ENCODE measurements around the gene GARNL3. TPM values are rescaled to one million over a fixed set of nuclear protein-coding genes. Genes with fewer than 3 reads are reported as not detected.
A peak's percentile ranks its signal among the peaks of the same experiment; 100 is the strongest.

GARNL3 gene
- total RNA-seq, 8 experiments from 2014 or later, result 1.0 to 21.8 (median 15.9) TPM

DNA sequence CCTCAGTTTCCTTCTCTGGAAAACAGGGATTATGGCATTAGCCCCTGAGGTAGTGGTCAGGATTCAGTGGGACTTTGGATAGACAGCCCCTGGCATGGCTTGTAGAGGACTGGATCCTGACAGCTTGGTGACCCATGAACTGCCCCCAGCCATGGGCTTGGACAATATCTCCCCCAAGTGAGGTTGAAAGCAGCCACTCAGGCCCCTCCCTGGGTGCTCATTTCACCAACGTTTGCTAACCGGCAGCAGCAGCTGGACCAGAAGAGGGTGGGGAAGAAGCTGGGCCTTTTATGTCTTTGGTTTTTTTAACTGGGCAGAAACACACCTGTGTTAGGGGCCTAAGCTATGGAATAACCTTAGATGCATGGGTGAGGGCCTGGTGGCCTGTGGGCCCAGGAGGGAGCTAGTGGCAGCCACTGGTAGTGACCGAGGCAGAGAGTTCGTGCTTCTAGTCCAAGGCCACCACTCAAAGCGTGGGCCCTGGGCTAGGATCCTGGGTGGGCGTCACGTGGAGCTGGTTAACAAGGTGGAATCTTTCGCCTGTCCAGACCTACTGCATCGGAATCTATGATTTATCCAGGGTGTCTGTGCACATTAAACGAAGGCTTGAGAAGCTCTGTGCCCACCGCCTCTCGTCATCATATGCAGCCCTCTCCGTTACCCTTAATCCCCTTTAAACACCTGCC lies 134.3 kb downstream of the GARNL3 start:
- Histone ChIP-seq H3K4me1 (replicated peaks in 1 of 2) (peaks cover 5 to 7% of the 10 kb centered on the region in 2 donors), H3K27ac (no peak overlapping the region), H3K4me3 (peak overlapping the region in 1 of 5 donors; percentile 76)
- WGBS, 10 experiments, result 0 to 100% (median 91%) methylated on average over 1 to 10 of the region's 13 CpGs; no CpG with 5 or more reads in 2 of the 10 experiments
- in situ Hi-C loops (cut with MboI; ENCODE audit: low pct_unique_long_range_greater_than_20kb in 2 of 9, low sequenced_read_pairs in 9 of 9, unreplicated experiment in 9 of 9), result loop anchor here in 2 of 9 experiments (25.0 kb wide), 2 partner anchors 162 to 187 kb away; no protein-coding TSS in a partner anchor
- ATAC-seq (replicated peaks in 6 of 8), result no peak

GRCh38 chr9:127399736-127400269 lies 135.2 kb downstream of the GARNL3 start:
- H3K4me3 ChIP-seq, result no peak overlapping the region
- H3K4me1 ChIP-seq (replicated peaks in 1 of 2), result peaks cover 5 to 7% of the 10 kb centered on the region in 2 donors
- ATAC-seq (replicated peaks in 6 of 8), result no peak
- in situ Hi-C loops (cut with MboI; ENCODE audit: low pct_unique_long_range_greater_than_20kb in 2 of 9, low sequenced_read_pairs in 9 of 9, unreplicated experiment in 9 of 9), result loop anchor here in 2 of 9 experiments (25.0 kb wide), 2 partner anchors 163 to 188 kb away; no protein-coding TSS in a partner anchor
- WGBS, 10 experiments, result 89 to 92% methylated on average over 3 to 7 of the region's 14 CpGs; no CpG with 5 or more reads in 8 of the 10 experiments
- no peak overlapping the region for H3K27ac ChIP-seq

GRCh38 chr9:127402401-127403090 lies 138.0 kb downstream of the GARNL3 start:
- in situ Hi-C loops (cut with MboI; ENCODE audit: low pct_unique_long_range_greater_than_20kb in 2 of 9, low sequenced_read_pairs in 9 of 9, unreplicated experiment in 9 of 9), result no loop called here
- ATAC-seq (replicated peaks in 6 of 8), result no peak

DNA sequence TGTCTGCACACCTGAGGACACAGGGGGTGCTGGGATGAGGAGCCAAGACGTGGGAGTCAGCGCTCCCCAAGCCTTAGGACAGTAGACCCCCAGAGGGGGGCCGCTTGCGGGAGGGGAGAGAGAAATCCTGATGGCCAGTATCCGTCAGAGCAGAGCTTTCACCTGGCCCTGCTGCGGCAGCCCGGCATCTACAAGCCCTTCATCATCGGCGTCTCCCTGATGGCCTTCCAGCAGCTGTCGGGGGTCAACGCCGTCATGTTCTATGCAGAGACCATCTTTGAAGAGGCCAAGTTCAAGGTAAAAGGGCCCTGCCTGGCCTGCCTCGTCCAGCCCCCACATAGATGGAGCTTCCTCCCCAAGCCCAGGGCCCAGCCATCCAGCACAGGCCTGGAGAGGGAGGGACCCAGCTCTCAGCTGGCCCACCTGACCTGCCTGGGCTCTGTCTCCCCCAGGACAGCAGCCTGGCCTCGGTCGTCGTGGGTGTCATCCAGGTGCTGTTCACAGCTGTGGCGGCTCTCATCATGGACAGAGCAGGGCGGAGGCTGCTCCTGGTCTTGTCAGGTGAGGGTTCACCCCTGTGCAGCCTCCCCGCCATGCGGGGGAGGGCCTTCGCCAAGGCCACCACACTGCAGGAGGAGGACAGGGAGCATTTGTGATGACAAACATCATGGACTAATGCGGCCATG lies 139.1 kb downstream of the GARNL3 start:
- no peak for ATAC-seq (replicated peaks in 6 of 8)
- no peak overlapping the region for H3K4me3 ChIP-seq
- WGBS, 10 experiments, result 80 to 86% methylated on average over 2 to 7 of the region's 22 CpGs; no CpG with 5 or more reads in 8 of the 10 experiments
- peaks cover under 1 to 1% of the 10 kb centered on the region in 2 donors for H3K4me1 ChIP-seq (replicated peaks in 1 of 2)
- no peak overlapping the region for H3K27ac ChIP-seq
- in situ Hi-C loops (cut with MboI; ENCODE audit: low pct_unique_long_range_greater_than_20kb in 2 of 9, low sequenced_read_pairs in 9 of 9, unreplicated experiment in 9 of 9), result no loop called here

More at GRCh38 chr9:127402401-127403090, 138.0 kb downstream of the GARNL3 start:
- no peak overlapping the region for H3K27ac ChIP-seq
- 60 to 100% (median 80%) methylated on average over 1 to 6 of the region's 18 CpGs; no CpG with 5 or more reads in 5 of the 10 experiments for WGBS, 10 experiments
- peaks cover 5 to 7% of the 10 kb centered on the region in 2 donors for H3K4me1 ChIP-seq (replicated peaks in 1 of 2)
- H3K4me3 ChIP-seq, result no peak overlapping the region

DNA sequence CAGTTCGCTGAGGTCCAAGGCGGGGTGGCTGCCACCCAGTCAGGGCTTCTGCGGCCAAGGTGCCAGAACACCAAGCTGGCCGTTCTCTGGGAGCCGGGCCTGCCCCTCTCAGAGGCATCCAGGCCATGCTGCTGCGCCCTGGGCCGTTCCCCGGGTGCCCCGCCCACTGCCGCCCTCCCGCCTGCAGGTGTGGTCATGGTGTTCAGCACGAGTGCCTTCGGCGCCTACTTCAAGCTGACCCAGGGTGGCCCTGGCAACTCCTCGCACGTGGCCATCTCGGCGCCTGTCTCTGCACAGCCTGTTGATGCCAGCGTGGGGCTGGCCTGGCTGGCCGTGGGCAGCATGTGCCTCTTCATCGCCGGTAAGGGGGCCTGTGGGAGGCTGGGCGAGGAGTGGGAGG lies 140.1 kb downstream of the GARNL3 start:
- H3K4me3 ChIP-seq, result no peak overlapping the region
- no peak for ATAC-seq (replicated peaks in 6 of 8)
- 100% methylated on average over 1 of the region's 23 CpGs; no CpG with 5 or more reads in 9 of the 10 experiments for WGBS, 10 experiments
- H3K27ac ChIP-seq, result no peak overlapping the region
- in situ Hi-C loops (cut with MboI; ENCODE audit: low pct_unique_long_range_greater_than_20kb in 2 of 9, low sequenced_read_pairs in 9 of 9, unreplicated experiment in 9 of 9), result no loop called here
- no peaks in the 10 kb centered on the region for H3K4me1 ChIP-seq (replicated peaks in 1 of 2)

- Histone ChIP-seq H3K4me1 (replicated peaks in 1 of 2) (no peaks in the 10 kb centered on the region), H3K4me3 (no peak overlapping the region), H3K27ac (no peak overlapping the region)
- ATAC-seq (replicated peaks in 6 of 8), result no peak
- WGBS, 10 experiments, result 60 to 100% (median 95%) methylated on average over 1 to 13 of the region's 20 CpGs; no CpG with 5 or more reads in 1 of the 10 experiments
- in situ Hi-C loops (cut with MboI; ENCODE audit: low pct_unique_long_range_greater_than_20kb in 2 of 9, low sequenced_read_pairs in 9 of 9, unreplicated experiment in 9 of 9), result no loop called here
These were observed 141.0 kb downstream of the GARNL3 start for GRCh38 chr9:127405344-127406125.

DNA sequence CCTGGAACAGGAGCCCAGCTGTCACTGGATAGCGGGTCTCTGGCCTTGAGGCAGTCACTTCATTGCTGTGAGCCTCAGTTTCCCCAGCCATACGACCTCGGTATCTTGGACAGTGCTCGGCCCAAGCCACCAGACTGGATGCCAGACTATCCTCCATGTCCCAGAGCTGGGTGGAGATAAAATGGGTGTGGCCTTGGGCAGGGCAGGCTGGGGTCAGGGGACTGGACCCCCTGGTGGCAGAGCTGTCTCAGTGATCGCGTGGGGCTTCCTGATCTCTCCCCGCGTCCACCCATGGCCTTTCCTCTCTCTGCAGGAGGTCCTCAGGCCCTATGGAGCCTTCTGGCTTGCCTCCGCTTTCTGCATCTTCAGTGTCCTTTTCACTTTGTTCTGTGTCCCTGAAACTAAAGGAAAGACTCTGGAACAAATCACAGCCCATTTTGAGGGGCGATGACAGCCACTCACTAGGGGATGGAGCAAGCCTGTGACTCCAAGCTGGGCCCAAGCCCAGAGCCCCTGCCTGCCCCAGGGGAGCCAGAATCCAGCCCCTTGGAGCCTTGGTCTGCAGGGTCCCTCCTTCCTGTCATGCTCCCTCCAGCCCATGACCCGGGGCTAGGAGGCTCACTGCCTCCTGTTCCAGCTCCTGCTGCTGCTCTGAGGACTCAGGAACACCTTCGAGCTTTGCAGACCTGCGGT lies 142.4 kb downstream of the GARNL3 start:
- 44 to 100% (median 96%) methylated on average over 1 to 7 of the region's 13 CpGs; no CpG with 5 or more reads in 4 of the 10 experiments for WGBS, 10 experiments
- in situ Hi-C loops (cut with MboI; ENCODE audit: low pct_unique_long_range_greater_than_20kb in 2 of 9, low sequenced_read_pairs in 9 of 9, unreplicated experiment in 9 of 9), result no loop called here
- no peaks in the 10 kb centered on the region for H3K4me1 ChIP-seq (replicated peaks in 1 of 2)
- H3K4me3 ChIP-seq, result no peak overlapping the region
- no peak overlapping the region for H3K27ac ChIP-seq
- peak in 2 of 8 experiments; percentile 5 to 25 for ATAC-seq (replicated peaks in 6 of 8)

- H3K27ac ChIP-seq, result no peak overlapping the region
- in situ Hi-C loops (cut with MboI; ENCODE audit: low pct_unique_long_range_greater_than_20kb in 2 of 9, low sequenced_read_pairs in 9 of 9, unreplicated experiment in 9 of 9), result no loop called here
- ATAC-seq (replicated peaks in 6 of 8), result no peak
- H3K4me3 ChIP-seq, result no peak overlapping the region
- WGBS, 10 experiments, result 48 to 100% (median 74%) methylated on average over 2 to 6 of the region's 6 CpGs; no CpG with 5 or more reads in 6 of the 10 experiments
- H3K4me1 ChIP-seq (replicated peaks in 1 of 2), result no peaks in the 10 kb centered on the region
These were observed 142.9 kb downstream of the GARNL3 start for GRCh38 chr9:127407492-127407843.

DNA sequence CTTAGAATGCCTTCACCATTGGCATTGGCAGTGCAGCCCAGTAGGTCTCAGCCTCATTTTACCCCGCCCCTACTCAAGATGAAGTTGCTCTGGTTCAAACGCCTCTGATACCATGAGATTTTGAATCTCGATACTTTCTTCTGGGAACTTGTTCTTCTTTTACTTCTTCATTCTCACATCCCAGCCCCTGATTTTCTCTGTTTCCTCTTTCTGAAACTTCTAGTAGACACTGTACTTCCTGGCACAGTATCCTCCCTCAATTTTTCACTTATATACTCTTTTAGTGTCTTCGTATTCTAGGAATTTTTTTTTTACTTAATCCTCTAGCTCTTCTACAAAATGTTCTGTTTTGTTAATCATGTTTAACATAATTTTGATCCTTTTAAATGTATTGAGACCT lies 146.5 kb downstream of the GARNL3 start:
- in situ Hi-C loops (cut with MboI; ENCODE audit: low pct_unique_long_range_greater_than_20kb in 2 of 9, low sequenced_read_pairs in 9 of 9, unreplicated experiment in 9 of 9), result loop anchor here in 1 of 9 experiments (10.0 kb wide), 1 partner anchor 196 kb away; no protein-coding TSS in a partner anchor
- Histone ChIP-seq H3K27ac (no peak overlapping the region), H3K4me3 (no peak overlapping the region), H3K4me1 (replicated peaks in 1 of 2) (peaks cover 0 to 3% of the 10 kb centered on the region in 2 donors)
- WGBS, 10 experiments, result 69 to 100% (median 94%) methylated on average over 1 to 4 of the region's 4 CpGs
- ATAC-seq (replicated peaks in 6 of 8), result no peak

- WGBS, 10 experiments, result 67 to 100% (median 88%) methylated on average over 2 to 4 of the region's 4 CpGs; no CpG with 5 or more reads in 1 of the 10 experiments
- H3K4me3 ChIP-seq, result no peak overlapping the region
- no peak overlapping the region for H3K27ac ChIP-seq
- peaks cover 6 to 10% of the 10 kb centered on the region in 2 donors for H3K4me1 ChIP-seq (replicated peaks in 1 of 2)
- no peak for ATAC-seq (replicated peaks in 6 of 8)
- in situ Hi-C loops (cut with MboI; ENCODE audit: low pct_unique_long_range_greater_than_20kb in 2 of 9, low sequenced_read_pairs in 9 of 9, unreplicated experiment in 9 of 9), result loop anchor here in 1 of 9 experiments (10.0 kb wide), 1 partner anchor 200 kb away; no protein-coding TSS in a partner anchor
These were observed 150.6 kb downstream of the GARNL3 start for GRCh38 chr9:127415141-127415540.

- peaks cover 6 to 10% of the 10 kb centered on the region in 2 donors for H3K4me1 ChIP-seq (replicated peaks in 1 of 2)
- H3K27ac ChIP-seq, result no peak overlapping the region
- no peak for ATAC-seq (replicated peaks in 6 of 8)
- H3K4me3 ChIP-seq, result no peak overlapping the region
- in situ Hi-C loops (cut with MboI; ENCODE audit: low pct_unique_long_range_greater_than_20kb in 2 of 9, low sequenced_read_pairs in 9 of 9, unreplicated experiment in 9 of 9), result loop anchor here in 1 of 9 experiments (10.0 kb wide), 1 partner anchor 201 kb away; no protein-coding TSS in a partner anchor
- 50 to 100% (median 100%) methylated on average over 1 of the region's 1 CpG; no CpG with 5 or more reads in 4 of the 10 experiments for WGBS, 10 experiments
These were observed 151.1 kb downstream of the GARNL3 start for GRCh38 chr9:127415657-127416056.
